MM.1S (cell line): ENCODE measurements around the gene YPEL1.

Source experiments
- DNase-seq: peaks from one replicate; pipeline ENCODE4 v3.0.0-alpha.2; 2015
- H2AFZ ChIP-seq: fragments of 300-600 bp; sonication (generic); 2 replicates; pipeline ENCODE4 v1.6.0; 2016; ENCODE audit warnings: antibody characterized with exemption, low read length
- H3F3A ChIP-seq: fragments of 300-600 bp; sonication (generic); 2 replicates; pipeline ENCODE4 v1.6.1; 2016; ENCODE audit warnings: mild to moderate bottlenecking, antibody characterized with exemption, low read length, moderate library complexity, mixed read lengths; ENCODE audit not compliant: insufficient read depth
- H3K27ac ChIP-seq: fragments of 300-600 bp; sonication (generic); 2 replicates; pipeline ENCODE4 v1.5.1; 2016; ENCODE audit warnings: mild to moderate bottlenecking, low read length
- H3K27me3 ChIP-seq: fragments of 300-600 bp; sonication (generic); replicated peaks from 2 replicates; pipeline ENCODE4 v1.6.0; 2016; ENCODE audit warnings: low read length; ENCODE audit not compliant: insufficient read depth
- H3K36me3 ChIP-seq: fragments of 300-600 bp; sonication (generic); replicated peaks from 2 replicates; pipeline ENCODE4 v1.6.1; 2016; ENCODE audit warnings: mild to moderate bottlenecking, low read length, mixed read lengths; ENCODE audit not compliant: insufficient read depth
- H3K4me1 ChIP-seq: fragments of 300-600 bp; sonication (generic); 2 replicates; pipeline ENCODE4 v1.6.1; 2016; ENCODE audit warnings: low read length, mixed read lengths
- H3K4me2 ChIP-seq: fragments of 300-600 bp; sonication (generic); 2 replicates; pipeline ENCODE4 v1.6.0; 2016; ENCODE audit warnings: low read depth, low read length
- H3K4me3 ChIP-seq: fragments of 300-600 bp; sonication (generic); 2 replicates; pipeline ENCODE4 v1.5.1; 2016; ENCODE audit warnings: low read length, mixed read lengths
- H3K79me2 ChIP-seq: fragments of 300-600 bp; sonication (generic); 2 replicates; pipeline ENCODE4 v1.6.1; 2016; ENCODE audit warnings: mixed run types, low read length, mixed read lengths
- H3K9ac ChIP-seq: fragments of 300-600 bp; sonication (generic); 2 replicates; pipeline ENCODE4 v1.6.1; 2016; ENCODE audit warnings: low read length, mixed read lengths
- H3K9me2 ChIP-seq: fragments of 300-600 bp; sonication (generic); replicated peaks from 2 replicates; pipeline ENCODE4 v1.6.1; 2016; ENCODE audit warnings: mild to moderate bottlenecking, low read length, mixed read lengths; ENCODE audit not compliant: insufficient read depth
- H3K9me3 ChIP-seq: fragments of 300-600 bp; sonication (generic); replicated peaks from 2 replicates; pipeline ENCODE4 v1.6.1; 2016; ENCODE audit warnings: mild to moderate bottlenecking, low read length, mixed read lengths; ENCODE audit not compliant: insufficient read depth
- H4K20me1 ChIP-seq: fragments of 300-600 bp; sonication (generic); 2 replicates; pipeline ENCODE4 v1.6.1; 2016; ENCODE audit warnings: mild to moderate bottlenecking, low read length, moderate library complexity, mixed read lengths; ENCODE audit not compliant: insufficient read depth
- EZH2 ChIP-seq: fragments of 300-600 bp; sonication (generic); optimal IDR thresholded peaks from 2 replicates; pipeline ENCODE3; 2017; ENCODE audit warnings: low read depth, mild to moderate bottlenecking, antibody characterized with exemption, low read length, mixed read lengths
- EZH2phosphoT487 ChIP-seq: fragments of 300-600 bp; sonication (generic); IDR thresholded peaks from 2 replicates; pipeline ENCODE4 v1.6.1; 2018; ENCODE audit warnings: antibody characterized with exemption, low read length
- TF ChIP-seq, protein P1 (sequence below): fragments of 300-600 bp; sonication (generic); IDR thresholded peaks from 2 replicates; pipeline ENCODE4 v1.5.1; 2016; ENCODE audit warnings: antibody characterized with exemption, low read length, mixed read lengths

The YPEL1 gene, protein sequence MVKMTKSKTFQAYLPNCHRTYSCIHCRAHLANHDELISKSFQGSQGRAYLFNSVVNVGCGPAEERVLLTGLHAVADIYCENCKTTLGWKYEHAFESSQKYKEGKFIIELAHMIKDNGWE

DNA sequence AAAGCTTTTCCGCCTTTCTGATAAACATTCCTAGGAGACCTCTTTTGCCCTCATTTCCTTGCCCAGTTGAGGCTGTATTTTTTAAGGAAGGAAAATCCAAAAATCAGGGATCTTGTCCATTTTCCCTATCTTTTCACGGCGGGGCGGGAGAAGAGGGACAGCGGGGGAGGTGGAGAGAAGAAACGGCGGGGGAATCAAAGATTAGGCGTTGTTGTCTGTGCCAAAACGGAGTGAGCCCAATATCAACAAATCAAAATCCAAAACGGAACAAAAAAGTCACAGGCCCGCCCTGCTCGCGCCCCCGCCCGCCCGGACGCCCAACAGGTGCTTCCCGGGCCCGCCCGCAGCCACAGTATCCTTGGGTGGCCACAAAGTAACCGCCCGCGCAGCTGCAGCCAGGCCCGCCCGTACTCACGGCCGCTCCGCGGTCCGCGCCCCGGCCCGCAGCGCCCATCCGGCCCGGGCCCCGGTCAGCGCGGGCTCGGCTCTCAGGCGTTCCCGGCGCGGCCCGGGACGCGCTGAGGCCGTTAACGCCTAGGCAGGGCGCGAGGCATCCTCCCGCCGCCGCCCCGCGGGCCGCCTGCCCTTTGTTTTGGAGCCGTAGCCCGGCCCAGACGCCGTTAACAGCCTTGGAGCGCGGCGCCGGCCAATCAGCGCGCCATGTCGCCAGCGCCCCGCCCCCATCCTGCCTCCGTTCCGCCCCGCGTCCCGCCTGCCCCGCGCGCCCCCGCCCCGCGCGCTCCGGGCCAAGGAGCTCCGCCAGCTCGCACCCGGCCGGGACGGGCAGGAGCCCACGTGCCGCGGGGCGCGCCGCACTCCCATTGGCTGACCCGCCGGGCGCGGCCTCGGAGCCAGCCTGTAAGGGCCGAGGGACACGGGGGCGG is at the start of gene YPEL1:
YPEL1 (minus strand) TSS at position 595 of the 884 bp plus-strand sequence. CDS start 25,050 bp downstream, outside the sequence.
- peaks cover 9% of the 10 kb centered on the region; the same call in 1 of the 2 replicates for H3K4me1 ChIP-seq
- H3K27me3 ChIP-seq: no peaks in the 10 kb centered on the region
- H3K9ac ChIP-seq: peak within 1 kb of the TSS; percentile 59; the same call in 1 of the 2 replicates
- no peaks in the 10 kb centered on the region for H3K36me3 ChIP-seq
- H3K9me3 ChIP-seq: no peaks in the 10 kb centered on the region
- H3K4me2 ChIP-seq: peak within 1 kb of the TSS; percentile 74
- no peaks in the 10 kb centered on the region for H4K20me1 ChIP-seq
- peak within 1 kb of the TSS; percentile 65 for H3K4me3 ChIP-seq
- TF ChIP-seq EZH2: no peak
- TF ChIP-seq, protein P1, sequence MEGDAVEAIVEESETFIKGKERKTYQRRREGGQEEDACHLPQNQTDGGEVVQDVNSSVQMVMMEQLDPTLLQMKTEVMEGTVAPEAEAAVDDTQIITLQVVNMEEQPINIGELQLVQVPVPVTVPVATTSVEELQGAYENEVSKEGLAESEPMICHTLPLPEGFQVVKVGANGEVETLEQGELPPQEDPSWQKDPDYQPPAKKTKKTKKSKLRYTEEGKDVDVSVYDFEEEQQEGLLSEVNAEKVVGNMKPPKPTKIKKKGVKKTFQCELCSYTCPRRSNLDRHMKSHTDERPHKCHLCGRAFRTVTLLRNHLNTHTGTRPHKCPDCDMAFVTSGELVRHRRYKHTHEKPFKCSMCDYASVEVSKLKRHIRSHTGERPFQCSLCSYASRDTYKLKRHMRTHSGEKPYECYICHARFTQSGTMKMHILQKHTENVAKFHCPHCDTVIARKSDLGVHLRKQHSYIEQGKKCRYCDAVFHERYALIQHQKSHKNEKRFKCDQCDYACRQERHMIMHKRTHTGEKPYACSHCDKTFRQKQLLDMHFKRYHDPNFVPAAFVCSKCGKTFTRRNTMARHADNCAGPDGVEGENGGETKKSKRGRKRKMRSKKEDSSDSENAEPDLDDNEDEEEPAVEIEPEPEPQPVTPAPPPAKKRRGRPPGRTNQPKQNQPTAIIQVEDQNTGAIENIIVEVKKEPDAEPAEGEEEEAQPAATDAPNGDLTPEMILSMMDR: no peak
- no peak for TF ChIP-seq EZH2phosphoT487
- H2AFZ ChIP-seq: peak within 1 kb of the TSS; percentile 79
- no peaks in the 10 kb centered on the region for H3K79me2 ChIP-seq
- H3K27ac ChIP-seq: peak within 1 kb of the TSS; percentile 34; the same call in 1 of the 2 replicates
- H3F3A ChIP-seq: no peaks in the 10 kb centered on the region
- no peaks in the 10 kb centered on the region for H3K9me2 ChIP-seq
- peak; percentile 96 for DNase-seq

DNA sequence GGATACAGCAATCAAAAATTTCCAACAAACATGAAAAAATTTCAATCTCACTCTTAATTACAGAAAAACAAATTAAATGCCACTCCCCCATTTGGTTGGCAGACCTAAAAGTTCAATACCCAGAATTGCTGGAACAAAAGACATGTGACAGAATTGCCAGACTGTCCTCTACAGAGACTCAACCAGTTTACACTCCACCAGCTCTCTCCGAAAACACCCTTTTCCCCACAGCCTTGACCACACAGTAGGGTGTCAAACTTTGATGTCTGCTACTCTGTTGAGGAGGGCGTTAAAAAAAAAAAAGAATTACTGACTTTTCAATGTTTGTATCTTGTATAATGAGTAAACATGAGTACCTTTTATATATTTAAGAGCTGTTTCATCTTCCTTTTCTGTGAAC is 44.7 kb upstream of the YPEL1 start:
- H3K9ac ChIP-seq: no peak overlapping the region
- no peaks in the 10 kb centered on the region for H4K20me1 ChIP-seq
- TF ChIP-seq EZH2phosphoT487: no peak
- TF ChIP-seq, protein P1: no peak
- TF ChIP-seq EZH2: no peak
- no peaks in the 10 kb centered on the region for H3K27me3 ChIP-seq
- no peaks in the 10 kb centered on the region for H3K9me3 ChIP-seq
- no peak overlapping the region for H3K4me2 ChIP-seq
- H3K4me3 ChIP-seq: no peak overlapping the region
- no peaks in the 10 kb centered on the region for H3K36me3 ChIP-seq
- no peak for DNase-seq
- H3K27ac ChIP-seq: no peak overlapping the region
- H3K79me2 ChIP-seq: no peaks in the 10 kb centered on the region
- H2AFZ ChIP-seq: no peak overlapping the region
- no peaks in the 10 kb centered on the region for H3K9me2 ChIP-seq
- H3F3A ChIP-seq: no peaks in the 10 kb centered on the region
- H3K4me1 ChIP-seq: no peaks in the 10 kb centered on the region

DNA sequence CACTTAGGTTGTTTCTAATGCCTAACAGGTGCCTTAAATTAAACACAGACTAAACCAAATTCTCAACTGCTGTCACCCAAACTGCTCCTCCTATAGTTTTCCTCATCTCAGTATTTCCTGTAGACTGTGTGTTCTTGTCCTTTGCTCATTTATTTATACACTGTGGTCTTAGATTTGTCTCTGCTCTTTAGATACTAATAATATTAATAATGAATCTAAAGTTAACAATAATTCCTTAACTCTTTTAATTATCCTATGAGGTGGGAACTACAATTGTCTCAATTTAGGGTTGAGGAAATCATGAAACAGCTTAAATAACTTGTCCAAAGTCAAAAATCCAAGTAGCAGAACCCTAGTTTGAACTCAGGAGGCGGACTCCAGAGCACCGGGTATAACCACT is 43.9 kb upstream of the YPEL1 start:
- Histone ChIP-seq H3K36me3 (no peaks in the 10 kb centered on the region), H3K4me2 (no peak overlapping the region), H3K9me2 (no peaks in the 10 kb centered on the region), H4K20me1 (no peaks in the 10 kb centered on the region), H3K9me3 (no peaks in the 10 kb centered on the region), H3K27me3 (no peaks in the 10 kb centered on the region), H3F3A (no peaks in the 10 kb centered on the region), H3K4me1 (no peaks in the 10 kb centered on the region), H2AFZ (no peak overlapping the region), H3K4me3 (no peak overlapping the region), H3K9ac (no peak overlapping the region), H3K27ac (no peak overlapping the region), H3K79me2 (no peaks in the 10 kb centered on the region)
- no peak for DNase-seq
- TF ChIP-seq EZH2phosphoT487: no peak
- TF ChIP-seq, protein P1: no peak
- no peak for TF ChIP-seq EZH2
